ENCODE measurements around the gene SEL1L3.

DNA sequence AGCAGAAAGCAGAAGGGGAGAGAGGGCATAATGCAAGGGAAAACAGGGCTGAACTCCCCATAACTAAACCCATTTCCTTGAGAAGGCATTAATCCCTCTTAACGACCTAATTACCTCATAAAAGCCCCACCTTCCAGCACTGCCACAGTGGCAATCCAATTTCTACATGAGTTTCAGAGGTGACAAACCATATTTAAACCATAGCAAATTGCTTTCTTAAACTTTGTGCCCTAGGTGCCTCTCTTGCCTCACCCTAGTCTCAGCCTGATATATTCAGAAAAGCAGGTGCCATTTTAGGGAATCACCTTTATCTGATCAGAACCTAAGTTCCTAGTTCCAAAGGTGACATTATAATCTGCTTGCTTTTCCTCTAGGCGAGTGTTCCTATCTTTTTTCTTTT lies 158.3 kb downstream of the SEL1L3 start:
- TF ChIP-seq CHD2 (IDR thresholded peaks at IDR 0.05; ENCODE audit: low read length, partially characterized antibody), result no peak
- TF ChIP-seq YY1 (IDR thresholded peaks at IDR 0.05; ENCODE audit: low read depth), result no peak
